Prostate gland (tissue), 2 donors: ENCODE measurements around the gene ADARB2. TPM values are rescaled to one million over a fixed set of nuclear protein-coding genes. Genes with fewer than 3 reads are reported as not detected.

Experiments used
- DNase-seq: peaks from one replicate; pipeline ENCODE4 v3.0.0-alpha.2; 2019; ENCODE audit warnings: low spot score
- H3K27ac ChIP-seq, 2 donors: fragments of 200-600 bp; sonication (generic); 2 replicates each; pipeline ENCODE4 v1.5.1; 2017 to 2019
- H3K27me3 ChIP-seq: fragments of 200-600 bp; sonication (generic); replicated peaks from 2 replicates; pipeline ENCODE4 v1.5.1; 2019; ENCODE audit not compliant: insufficient read depth
- H3K36me3 ChIP-seq, 2 donors: fragments of 200-600 bp; sonication (generic); 1 replicate in 1 of 2; 2 replicates in 1 of 2; pipeline versions ENCODE4 v1.5.1 to v1.8.1; 2017 to 2019
- H3K4me1 ChIP-seq: fragments of 200-600 bp; sonication (generic); replicated peaks from 2 replicates; pipeline ENCODE4 v1.5.1; 2019
- H3K4me3 ChIP-seq, 2 donors: fragments of 200-600 bp; sonication (generic); 2 replicates each; pipeline ENCODE4 v1.5.1; 2017 to 2019
- H3K9me3 ChIP-seq: fragments of 200-600 bp; sonication (generic); 2 replicates; pipeline ENCODE4 v1.5.1; 2017
- POLR2A ChIP-seq: fragments of 450-650 bp; IDR thresholded peaks from one replicate; pipeline ENCODE4 v1.6.1; 2016; ENCODE audit warnings: antibody characterized with exemption, mild to moderate bottlenecking
- POLR2AphosphoS5 ChIP-seq: sonication (generic); formaldehyde crosslinking; IDR thresholded peaks from one replicate; pipeline ENCODE4 v1.6.1; 2017; ENCODE audit warnings: antibody characterized with exemption
- WGBS: methylation state at CpG from one replicate; pipeline ENCODE4 v1.1.5; 2018; 5-methylcytosine and 5-hydroxymethylcytosine counted together
- intact Hi-C: fragments of 100-400 bp; cut with DNase I; formaldehyde crosslinking; loops from one replicate; pipeline ENCODE4 v1.14.2; 2022
- total RNA-seq, 2 donors: library from RNA; depleted of rRNA; stranded (reverse); fragments of >200 nt; gene quantifications; one replicate each; pipeline ENCODE4 v1.1.0, GENCODE V29; 2016
- TF ChIP-seq, protein P1 (sequence below), 4 experiments: fragments of 200-600 bp in 2 of 4; fragments of 450-650 bp in 2 of 4; sonication (generic) in 2 of 4; IDR thresholded peaks; 1 replicate in 3 of 4; 2 replicates in 1 of 4; pipeline ENCODE4 v1.5.1; 2016 to 2019; ENCODE audit warnings: antibody characterized with exemption in 4 of 4, mild to moderate bottlenecking in 2 of 4, moderate library complexity in 2 of 4

Gene ADARB2
- total RNA-seq, 2 donors from 2014 or later = 0.36 to 10.5 TPM

DNA sequence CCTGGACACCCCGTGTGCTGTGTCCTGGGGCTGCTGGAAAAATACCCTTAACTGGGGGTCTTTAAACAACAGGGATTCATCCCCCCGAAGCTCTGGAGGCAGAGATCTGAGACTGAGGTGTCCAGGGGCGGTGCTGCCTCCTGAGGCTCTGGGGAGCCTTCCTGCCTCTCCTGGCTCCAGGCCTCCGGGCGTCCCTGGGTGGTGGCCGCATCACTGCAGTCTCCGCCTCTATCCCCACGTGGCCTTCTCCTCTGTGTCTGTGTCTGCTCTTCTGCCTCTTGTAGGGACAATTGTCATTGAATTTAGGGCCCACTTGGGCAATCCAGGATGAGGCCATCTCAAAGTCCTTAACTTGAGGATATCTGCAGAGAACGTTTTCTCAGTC, 464.6 kb downstream of the ADARB2 start:
- H3K9me3 ChIP-seq = no peaks in the 10 kb centered on the region
- 83% methylated on average over 9 of the region's 9 CpGs for WGBS
- TF ChIP-seq, protein P1, sequence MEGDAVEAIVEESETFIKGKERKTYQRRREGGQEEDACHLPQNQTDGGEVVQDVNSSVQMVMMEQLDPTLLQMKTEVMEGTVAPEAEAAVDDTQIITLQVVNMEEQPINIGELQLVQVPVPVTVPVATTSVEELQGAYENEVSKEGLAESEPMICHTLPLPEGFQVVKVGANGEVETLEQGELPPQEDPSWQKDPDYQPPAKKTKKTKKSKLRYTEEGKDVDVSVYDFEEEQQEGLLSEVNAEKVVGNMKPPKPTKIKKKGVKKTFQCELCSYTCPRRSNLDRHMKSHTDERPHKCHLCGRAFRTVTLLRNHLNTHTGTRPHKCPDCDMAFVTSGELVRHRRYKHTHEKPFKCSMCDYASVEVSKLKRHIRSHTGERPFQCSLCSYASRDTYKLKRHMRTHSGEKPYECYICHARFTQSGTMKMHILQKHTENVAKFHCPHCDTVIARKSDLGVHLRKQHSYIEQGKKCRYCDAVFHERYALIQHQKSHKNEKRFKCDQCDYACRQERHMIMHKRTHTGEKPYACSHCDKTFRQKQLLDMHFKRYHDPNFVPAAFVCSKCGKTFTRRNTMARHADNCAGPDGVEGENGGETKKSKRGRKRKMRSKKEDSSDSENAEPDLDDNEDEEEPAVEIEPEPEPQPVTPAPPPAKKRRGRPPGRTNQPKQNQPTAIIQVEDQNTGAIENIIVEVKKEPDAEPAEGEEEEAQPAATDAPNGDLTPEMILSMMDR (IDR thresholded peaks at IDR 0.05) = no peak
- no peak for TF ChIP-seq POLR2A
- no peak for TF ChIP-seq POLR2AphosphoS5
- no peak for DNase-seq
- no peaks in the 10 kb centered on the region for H3K4me1 ChIP-seq
- no peaks in the 10 kb centered on the region for H3K27me3 ChIP-seq
- intact Hi-C loops = no loop called here
- H3K27ac ChIP-seq = no peak overlapping the region
- no peaks in the 10 kb centered on the region for H3K36me3 ChIP-seq
- no peak overlapping the region for H3K4me3 ChIP-seq

DNA sequence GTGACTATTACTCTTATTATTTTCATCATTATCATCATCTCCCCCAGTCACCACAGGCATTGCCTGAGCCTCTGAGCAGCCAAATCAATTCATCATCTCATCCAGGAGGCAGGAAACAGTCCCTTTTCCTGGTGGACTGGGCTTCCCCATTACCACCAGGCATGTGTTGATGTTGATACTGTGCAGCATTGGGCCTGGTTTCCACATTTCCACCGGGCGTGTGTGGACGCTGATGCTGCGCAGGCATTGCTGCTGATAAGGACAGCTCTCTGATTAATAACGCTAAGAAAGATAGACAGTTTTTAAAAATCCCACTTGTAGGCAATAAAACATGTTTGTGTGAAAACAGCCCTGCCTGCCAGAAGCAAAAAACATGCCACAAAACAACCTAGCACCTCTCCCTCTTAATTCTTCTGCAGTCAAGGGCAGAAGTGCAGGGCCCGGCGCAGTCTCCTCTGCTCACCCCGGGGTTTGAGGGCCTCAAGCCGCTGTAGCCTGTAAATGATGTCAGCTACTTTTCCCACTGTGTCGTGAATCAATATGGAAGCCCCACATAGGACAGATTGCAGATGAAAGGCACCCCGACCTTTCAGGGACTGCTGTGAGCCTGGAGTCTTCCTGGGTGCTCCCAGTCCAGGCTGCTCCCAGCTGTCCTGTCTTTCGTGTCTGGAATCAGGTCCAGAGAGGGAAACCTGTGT, 465.1 kb downstream of the ADARB2 start:
- Histone ChIP-seq H3K9me3 (no peaks in the 10 kb centered on the region), H3K4me1 (no peaks in the 10 kb centered on the region), H3K36me3 (no peaks in the 10 kb centered on the region), H3K27ac (no peak overlapping the region), H3K27me3 (no peaks in the 10 kb centered on the region), H3K4me3 (no peak overlapping the region)
- intact Hi-C loops = no loop called here
- 87% methylated on average over 12 of the region's 12 CpGs for WGBS
- no peak for TF ChIP-seq POLR2AphosphoS5
- no peak for TF ChIP-seq POLR2A
- TF ChIP-seq, protein P1 (IDR thresholded peaks at IDR 0.05) = no peak
- DNase-seq = no peak

DNA sequence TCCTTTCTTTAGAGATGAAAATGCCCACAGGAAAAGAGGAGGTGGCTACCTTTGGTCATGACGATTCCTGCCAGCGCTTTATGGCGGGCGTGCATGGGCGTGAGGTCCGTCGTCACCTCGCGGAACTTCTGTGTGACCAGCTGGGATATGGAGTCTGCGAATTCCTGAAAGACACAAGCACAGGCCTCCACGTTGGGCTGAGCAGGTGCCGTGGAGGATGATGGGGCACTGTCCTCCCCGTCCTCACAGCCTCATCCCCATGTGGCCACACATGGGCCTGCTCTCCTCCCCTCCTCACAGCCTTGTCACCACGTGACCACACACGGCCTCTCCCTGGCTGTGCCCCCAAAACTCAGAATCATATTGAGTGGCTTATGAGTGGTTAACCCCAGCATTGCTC, 466.4 kb downstream of the ADARB2 start:
- Histone ChIP-seq H3K9me3 (no peaks in the 10 kb centered on the region), H3K36me3 (no peaks in the 10 kb centered on the region), H3K4me1 (no peaks in the 10 kb centered on the region), H3K4me3 (no peak overlapping the region), H3K27ac (no peak overlapping the region), H3K27me3 (no peaks in the 10 kb centered on the region)
- DNase-seq = no peak
- WGBS = 94% methylated on average over 15 of the region's 15 CpGs
- TF ChIP-seq, protein P1 (IDR thresholded peaks at IDR 0.05) = no peak
- TF ChIP-seq POLR2A = no peak
- TF ChIP-seq POLR2AphosphoS5 = no peak
- intact Hi-C loops = no loop called here

DNA sequence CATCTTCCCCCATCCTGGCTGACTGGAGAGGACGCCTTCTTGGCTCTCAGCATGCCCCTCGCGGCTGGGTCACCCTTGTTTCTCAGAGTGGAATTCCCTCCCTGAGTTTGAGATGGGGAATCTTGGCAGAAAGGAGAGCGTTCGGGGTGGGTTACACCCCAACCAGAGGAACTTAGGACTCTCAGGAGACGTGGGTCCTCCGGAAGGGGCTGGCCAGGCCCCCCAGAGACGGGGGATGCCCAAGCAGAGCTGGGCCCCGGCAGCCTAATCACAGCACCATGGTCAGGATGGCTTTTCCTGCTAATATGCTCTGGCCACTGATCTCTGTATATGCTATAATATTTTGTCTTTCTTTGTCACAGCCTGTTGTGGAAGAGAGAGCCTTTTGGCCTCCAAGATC, 466.8 kb downstream of the ADARB2 start:
- WGBS = 93% methylated on average over 9 of the region's 9 CpGs
- intact Hi-C loops = no loop called here

DNA sequence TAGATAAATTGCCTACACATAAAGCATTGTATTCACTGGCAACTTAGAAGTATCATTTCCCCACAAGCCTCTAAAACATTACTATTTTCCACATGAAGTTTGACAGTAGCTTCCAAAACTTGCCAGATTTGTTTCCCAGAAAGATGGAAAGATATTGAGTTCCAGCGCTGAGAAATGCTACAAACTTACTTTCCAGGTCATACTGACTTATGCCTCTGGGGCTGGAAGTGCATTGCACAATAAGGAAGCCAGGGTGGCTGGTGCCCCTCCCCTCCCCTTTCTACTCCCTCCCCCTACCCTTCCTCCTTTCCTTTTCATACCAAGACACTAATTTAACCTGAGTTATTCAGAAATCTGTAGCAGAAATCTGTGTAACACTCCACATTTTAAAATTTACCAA, 468.5 kb downstream of the ADARB2 start:
- no peak overlapping the region for H3K27ac ChIP-seq
- no peak overlapping the region for H3K4me3 ChIP-seq
- no peaks in the 10 kb centered on the region for H3K27me3 ChIP-seq
- TF ChIP-seq POLR2AphosphoS5 = no peak
- TF ChIP-seq, protein P1 (IDR thresholded peaks at IDR 0.05) = no peak
- no peak for TF ChIP-seq POLR2A
- no peaks in the 10 kb centered on the region for H3K36me3 ChIP-seq
- DNase-seq = no peak
- WGBS = 4% methylated on average over 1 of the region's 1 CpG
- intact Hi-C loops = no loop called here
- no peaks in the 10 kb centered on the region for H3K9me3 ChIP-seq
- no peaks in the 10 kb centered on the region for H3K4me1 ChIP-seq

More for the DNA sequence above, 466.8 kb downstream of the ADARB2 start:
- Histone ChIP-seq H3K27ac (no peak overlapping the region), H3K4me3 (no peak overlapping the region), H3K4me1 (no peaks in the 10 kb centered on the region), H3K36me3 (no peaks in the 10 kb centered on the region), H3K27me3 (no peaks in the 10 kb centered on the region), H3K9me3 (no peaks in the 10 kb centered on the region)
- DNase-seq = no peak
- TF ChIP-seq, protein P1 (IDR thresholded peaks at IDR 0.05) = no peak
- no peak for TF ChIP-seq POLR2A
- no peak for TF ChIP-seq POLR2AphosphoS5
